Activated CD8-positive, alpha-beta memory T cell treated with anti-CD3 and anti-CD28 coated beads for 4 hours (primary cell): ENCODE measurements around the gene RSPH9.

Experiments used
- DNase-seq, 2 donors: peaks; one replicate each; pipeline ENCODE4 v3.0.0-alpha.2; 2020; ENCODE audit warnings: low read depth in 2 of 2

RSPH9 gene

GRCh38 chr6:43644940-43645612 lies at the start of gene RSPH9:
Gene RSPH9 (plus strand): TSS chr6:43645036. CDS start chr6:43645099, 63 bp downstream.
- no peak for DNase-seq

DNA sequence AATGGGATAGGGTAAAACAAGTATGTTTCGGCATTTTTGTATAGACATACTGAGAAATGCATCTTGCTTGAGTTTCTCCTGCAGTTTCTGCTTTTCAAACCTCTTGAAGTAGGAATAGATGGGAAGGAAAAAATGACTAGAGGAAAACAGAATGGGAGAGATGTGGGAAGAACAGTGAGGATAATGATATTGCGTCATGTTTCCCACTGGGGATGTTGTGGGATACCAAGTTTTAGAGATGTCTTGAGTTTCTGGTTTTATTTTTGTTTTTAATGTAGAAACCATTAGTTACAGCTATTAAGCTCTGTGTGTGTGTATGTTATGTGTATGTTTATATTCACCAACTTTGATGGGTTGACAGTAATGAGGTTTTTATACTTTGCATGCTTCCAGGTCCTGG lies 44.2 kb upstream of the RSPH9 start:
- DNase-seq = no peak

DNA sequence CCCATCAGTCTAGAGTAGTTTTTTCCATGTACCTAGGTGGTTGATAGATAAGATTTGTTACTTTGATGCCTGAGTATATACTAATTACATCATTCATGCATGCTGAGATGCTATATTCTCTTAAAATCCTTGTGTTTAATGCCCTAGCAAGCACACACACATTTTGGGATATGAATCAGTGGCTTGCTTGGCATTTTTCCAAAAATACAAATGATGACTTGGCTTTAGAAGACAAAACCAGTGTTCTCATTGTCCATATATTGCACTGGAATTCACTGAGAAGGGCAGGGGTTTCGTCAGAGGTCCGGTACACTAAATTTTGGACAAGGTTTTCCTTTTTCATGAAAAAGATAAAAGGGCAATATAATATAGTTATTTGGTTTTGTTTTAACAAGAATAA lies 40.7 kb upstream of the RSPH9 start:
- DNase-seq = no peak

GRCh38 chr6:43606019-43606418 lies 38.8 kb upstream of the RSPH9 start:
- DNase-seq = no peak

GRCh38 chr6:43608310-43608763 lies 36.5 kb upstream of the RSPH9 start:
- peak in 1 of 2 donors; percentile 24 for DNase-seq

- no peak for DNase-seq
Observed at GRCh38 chr6:43608807-43609206, 36.0 kb upstream of the RSPH9 start.

DNA sequence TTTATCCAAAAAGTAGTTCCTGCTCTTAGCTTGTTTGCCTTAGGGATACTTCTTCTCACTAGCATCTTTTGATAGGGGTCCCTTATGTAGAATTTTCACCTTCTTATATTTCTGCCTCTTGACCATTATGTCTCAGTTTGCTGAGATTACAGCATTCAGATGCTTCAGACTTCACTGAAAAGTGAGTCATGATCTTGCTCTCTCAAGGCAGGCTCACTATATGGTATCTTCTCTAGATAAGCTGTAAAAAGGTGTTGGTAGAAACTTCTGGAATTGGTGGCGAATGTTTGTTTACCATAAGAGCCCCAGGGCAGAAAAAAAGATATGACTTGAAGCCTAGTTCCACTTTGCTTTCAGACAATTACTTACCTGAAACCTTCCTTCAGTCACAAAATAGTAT lies 35.4 kb upstream of the RSPH9 start:
- DNase-seq = no peak

GRCh38 chr6:43610431-43610830 lies 34.4 kb upstream of the RSPH9 start:
- no peak for DNase-seq

DNA sequence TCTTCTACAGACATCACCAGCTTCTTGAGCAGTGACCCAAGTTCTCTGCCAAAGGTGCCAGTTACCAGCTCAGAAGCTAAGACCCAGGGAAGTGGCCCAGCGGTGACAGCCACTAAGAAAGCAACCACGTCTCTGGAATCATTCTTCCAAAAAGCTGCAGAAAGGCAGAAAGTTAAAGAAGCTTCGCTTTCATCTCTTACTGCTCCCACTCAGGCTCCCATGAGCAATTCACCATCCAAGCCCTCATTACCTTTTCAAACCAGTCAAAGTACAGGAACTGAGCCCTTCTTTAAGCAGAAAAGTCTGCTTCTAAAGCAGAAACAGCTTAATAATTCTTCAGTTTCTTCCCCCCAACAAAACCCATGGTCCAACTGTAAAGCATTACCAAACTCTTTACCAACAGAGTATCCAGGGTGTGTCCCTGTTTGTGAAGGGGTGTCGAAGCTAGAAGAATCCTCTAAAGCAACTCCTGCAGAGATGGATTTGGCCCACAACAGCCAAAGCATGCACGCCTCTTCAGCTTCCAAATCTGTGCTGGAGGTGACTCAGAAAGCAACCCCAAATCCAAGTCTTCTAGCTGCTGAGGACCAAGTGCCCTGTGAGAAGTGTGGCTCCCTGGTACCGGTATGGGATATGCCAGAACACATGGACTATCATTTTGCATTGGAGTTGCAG lies 31.0 kb upstream of the RSPH9 start:
- DNase-seq = no peak

- no peak for DNase-seq
Observed at GRCh38 chr6:43614396-43614730, 30.5 kb upstream of the RSPH9 start.

DNA sequence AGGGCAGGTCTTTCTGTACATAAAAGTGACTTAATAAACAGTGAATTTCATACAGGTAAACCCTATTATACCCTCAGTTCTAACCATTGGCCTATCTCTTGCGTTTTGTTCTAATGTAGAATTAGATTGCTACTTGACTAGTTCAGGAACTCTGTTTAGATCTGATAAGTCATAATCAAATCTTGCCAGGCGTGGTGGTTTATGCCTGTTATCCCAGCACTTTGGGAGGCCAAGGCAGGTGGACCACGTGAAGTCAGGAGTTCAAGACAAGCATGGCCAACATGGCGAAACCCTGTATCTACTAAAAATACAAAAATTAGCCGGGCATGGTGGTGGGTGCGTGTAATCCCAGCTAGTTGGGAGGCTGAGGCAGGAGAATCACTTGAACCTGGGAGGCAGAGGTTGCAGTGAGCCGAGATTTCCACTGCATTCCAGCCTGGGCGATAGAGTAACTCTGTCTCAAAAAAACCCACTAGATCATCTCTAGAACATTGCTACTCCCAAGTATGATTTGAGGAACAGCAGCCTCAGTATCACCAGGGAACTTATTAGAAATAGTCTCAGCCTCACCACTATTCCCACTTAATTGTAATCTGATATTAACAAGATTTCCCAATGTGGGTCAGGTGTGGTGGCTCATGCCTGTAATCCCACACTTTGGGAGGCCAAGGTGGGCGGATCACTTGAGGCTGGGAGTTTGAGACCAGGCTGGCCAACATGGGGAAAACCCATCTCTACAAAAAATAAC lies 27.9 kb upstream of the RSPH9 start:
- DNase-seq = no peak

GRCh38 chr6:43621078-43621835 lies 23.6 kb upstream of the RSPH9 start:
- DNase-seq = no peak

- no peak for DNase-seq
Observed at GRCh38 chr6:43621836-43622180, 23.0 kb upstream of the RSPH9 start.

DNA sequence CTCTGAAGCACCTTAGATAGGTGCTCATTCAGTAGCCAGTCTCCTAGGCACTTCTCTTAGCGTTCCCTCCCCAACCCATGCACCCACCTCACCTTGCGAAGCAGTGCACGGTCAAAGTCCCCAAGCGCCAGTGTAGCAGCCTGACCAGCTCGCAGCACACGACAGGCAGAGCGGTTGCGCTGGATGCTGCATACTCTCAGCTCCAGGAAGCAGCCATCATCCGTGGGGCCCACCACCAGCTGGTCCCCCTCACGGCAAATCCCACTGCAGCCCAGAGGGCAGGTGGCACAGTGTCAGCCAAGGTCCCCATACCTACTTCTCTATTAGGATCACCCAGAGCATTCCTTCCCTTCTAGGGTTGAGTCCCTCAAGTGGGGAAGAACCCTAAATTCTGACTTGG lies 22.3 kb upstream of the RSPH9 start:
- DNase-seq = no peak

- no peak for DNase-seq
Observed at GRCh38 chr6:43623880-43624785, 20.7 kb upstream of the RSPH9 start.

DNA sequence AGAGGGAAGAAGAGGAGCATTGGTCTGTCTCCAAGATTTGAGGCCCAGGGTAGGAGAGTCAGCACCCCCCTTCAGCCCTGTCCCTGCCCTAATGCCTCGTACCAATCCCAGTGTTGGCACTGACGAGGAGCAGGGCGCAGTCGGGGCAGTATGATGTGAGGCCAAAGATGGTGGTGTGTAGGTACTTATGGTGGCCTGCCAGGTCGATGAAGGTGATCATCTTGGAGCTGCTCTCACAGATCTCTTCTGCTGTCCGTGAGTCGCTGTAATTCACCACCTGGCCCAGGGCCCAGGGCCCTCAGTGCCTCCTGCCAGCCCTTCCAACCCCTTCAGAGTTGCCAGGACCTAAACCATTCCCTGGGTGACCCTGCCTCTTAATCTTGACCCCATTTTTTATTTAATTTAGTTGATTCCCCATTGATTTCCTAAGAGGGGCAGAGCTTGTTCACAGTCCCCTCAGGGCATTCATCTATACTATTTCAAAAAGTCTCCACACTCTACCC lies 20.0 kb upstream of the RSPH9 start:
- no peak for DNase-seq

DNA sequence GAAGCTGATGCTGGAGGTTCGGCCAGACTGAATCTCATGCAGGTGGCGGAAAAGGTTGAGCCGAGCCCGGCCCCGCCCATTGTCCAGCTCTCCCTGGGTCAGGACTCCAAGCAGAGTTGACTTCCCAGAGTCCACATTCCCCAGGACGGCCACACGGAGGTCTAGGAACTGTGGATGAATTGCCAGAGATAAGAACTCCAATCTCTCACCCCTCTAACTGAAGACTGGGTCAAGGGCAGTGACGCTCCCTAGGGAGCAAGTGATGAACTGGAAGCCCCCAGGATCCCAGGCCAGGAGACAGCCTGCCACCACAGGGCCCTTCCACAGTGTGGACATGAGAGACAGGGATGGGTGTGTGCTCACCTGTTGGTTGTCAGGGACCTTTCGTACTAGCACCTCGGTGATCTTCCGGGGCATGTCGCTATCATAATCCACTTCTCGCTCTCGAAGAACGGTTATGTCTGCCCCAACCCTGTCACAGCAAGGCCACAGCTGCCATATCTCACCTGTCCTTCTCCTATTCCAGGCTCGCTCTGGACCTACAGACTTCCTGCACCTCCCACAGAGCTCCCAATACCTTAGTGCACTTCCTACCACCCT lies 19.3 kb upstream of the RSPH9 start:
- no peak for DNase-seq

DNA sequence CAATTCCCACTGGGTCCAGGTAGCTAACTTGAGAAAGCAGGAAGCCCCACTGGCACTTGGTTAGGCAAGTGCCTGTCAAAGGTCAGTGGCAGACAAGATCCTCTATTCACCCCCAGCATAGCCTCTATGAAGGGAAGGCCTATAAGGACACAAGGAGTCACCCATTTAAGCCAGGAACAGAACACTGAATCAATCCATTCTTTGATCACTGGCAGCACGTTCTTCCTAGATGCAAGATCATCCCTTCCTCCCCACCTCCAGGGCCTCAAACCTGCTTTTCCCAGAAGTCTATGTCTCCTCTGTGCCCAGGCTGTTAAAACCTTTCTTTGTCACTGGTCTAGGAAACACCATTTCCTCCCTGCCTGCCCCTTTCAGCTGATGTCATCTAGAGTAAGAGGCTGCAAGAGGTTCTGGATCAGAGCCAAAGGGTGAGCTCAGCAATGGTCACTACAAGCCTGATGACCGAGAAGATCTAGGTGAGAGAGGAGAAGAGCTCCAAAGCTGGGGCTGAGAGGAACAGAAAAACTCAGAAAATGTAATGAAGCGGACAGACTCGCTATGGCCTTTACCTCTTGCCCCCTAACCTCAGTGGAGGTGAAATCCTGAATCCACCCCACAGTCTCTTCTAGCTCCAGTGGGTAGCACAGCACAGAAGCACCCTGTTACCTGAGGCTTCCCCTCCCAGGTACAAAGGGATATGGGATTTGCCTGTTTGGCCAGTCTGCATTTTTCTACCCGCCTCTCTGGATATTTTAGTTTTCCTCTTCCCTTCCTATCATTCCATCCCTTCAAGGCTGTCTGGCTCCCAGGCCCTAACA lies 17.6 kb upstream of the RSPH9 start:
- no peak for DNase-seq

DNA sequence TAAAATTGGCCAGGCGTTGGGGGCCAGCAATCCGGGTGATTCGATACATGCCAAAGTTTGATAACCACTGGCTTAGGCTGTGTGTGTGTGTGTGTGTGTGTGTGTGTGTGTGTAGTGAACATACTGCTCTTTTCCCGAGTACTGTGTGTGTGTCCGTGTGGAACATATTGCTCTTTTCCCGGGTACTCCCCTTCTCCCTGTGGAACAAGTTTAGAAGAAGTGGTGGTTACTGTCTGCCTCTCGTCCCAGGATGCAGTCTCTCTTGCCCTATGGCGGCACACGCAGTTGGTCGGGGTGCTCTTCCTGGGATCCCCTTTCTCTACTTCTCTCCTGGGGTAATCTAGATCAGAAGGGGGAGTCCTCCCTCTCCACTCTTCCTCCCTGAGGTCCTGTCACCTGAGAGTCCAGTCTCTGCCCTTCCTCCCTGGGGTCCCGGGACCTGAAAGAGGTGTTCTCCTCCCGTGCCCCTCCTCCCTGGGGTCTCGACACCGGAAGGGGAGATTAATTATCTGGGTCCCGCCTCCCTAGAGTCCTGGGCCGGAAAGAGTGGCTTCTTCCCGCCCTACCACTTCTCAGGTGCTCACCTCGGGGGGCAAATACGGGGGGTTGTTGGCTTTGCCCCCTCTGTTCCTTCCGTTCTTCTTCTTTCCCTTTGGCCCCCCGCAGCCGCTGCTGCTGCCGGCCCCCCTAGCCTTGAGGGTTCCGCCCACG lies 16.3 kb upstream of the RSPH9 start:
- no peak for DNase-seq
